ENCODE measurements around the gene CEP41. TPM values are rescaled to one million over a fixed set of nuclear protein-coding genes. Genes with fewer than 3 reads are reported as not detected.

CEP41 gene
- total RNA-seq, 2 donors from 2014 or later, result 11.4 to 13.0 TPM

DNA sequence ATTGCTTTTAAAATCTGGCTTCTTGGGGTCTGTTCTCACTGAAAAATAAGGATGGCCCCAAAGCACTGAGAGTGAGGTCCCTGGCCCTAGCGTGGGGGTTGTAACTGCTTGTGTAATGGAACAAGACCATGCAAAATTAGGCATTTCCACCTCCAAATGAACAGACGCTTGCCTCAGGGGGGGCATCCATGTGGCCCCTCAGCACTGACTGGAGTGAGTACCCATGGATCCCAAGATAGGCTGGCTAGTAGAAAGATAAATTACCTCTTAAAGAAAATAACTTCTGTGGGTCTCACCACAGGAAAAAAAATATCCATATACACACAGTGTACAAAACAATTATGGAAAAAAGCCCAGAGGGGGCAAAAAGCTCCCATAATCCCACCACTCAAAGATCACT is 75.7 kb downstream of the CEP41 start:
- H3K36me3 Mint-ChIP-seq (ENCODE audit: low read depth), result no peaks in the 10 kb centered on the region
- TF ChIP-seq, protein P1, sequence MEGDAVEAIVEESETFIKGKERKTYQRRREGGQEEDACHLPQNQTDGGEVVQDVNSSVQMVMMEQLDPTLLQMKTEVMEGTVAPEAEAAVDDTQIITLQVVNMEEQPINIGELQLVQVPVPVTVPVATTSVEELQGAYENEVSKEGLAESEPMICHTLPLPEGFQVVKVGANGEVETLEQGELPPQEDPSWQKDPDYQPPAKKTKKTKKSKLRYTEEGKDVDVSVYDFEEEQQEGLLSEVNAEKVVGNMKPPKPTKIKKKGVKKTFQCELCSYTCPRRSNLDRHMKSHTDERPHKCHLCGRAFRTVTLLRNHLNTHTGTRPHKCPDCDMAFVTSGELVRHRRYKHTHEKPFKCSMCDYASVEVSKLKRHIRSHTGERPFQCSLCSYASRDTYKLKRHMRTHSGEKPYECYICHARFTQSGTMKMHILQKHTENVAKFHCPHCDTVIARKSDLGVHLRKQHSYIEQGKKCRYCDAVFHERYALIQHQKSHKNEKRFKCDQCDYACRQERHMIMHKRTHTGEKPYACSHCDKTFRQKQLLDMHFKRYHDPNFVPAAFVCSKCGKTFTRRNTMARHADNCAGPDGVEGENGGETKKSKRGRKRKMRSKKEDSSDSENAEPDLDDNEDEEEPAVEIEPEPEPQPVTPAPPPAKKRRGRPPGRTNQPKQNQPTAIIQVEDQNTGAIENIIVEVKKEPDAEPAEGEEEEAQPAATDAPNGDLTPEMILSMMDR (conservative IDR thresholded peaks at IDR 0.05), result no peak
- H3K9me3 Mint-ChIP-seq, result peaks cover 7% of the 10 kb centered on the region
- H3K4me1 Mint-ChIP-seq, result peaks cover 4% of the 10 kb centered on the region
- Histone ChIP-seq H3K36me3 (ENCODE audit: control insufficient read depth, insufficient read depth, low read length) (no peaks in the 10 kb centered on the region), H3K4me3 (ENCODE audit: low read length) (no peak overlapping the region), H3K9ac (ENCODE audit: extremely low read depth, low read length, poor library complexity, severe bottlenecking) (no peak overlapping the region), H3K27ac (ENCODE audit: low read depth, low read length) (peak overlapping the region; percentile 86), H3K4me1 (ENCODE audit: control insufficient read depth, insufficient read depth, low read length) (no peaks in the 10 kb centered on the region), H3K27me3 (ENCODE audit: control insufficient read depth, insufficient read depth, low read length, poor library complexity, severe bottlenecking) (no peaks in the 10 kb centered on the region), H3K9me3 (ENCODE audit: control insufficient read depth, low read length) (no peaks in the 10 kb centered on the region)
- 80 to 91% methylated on average over 1 to 2 of the region's 2 CpGs for WGBS, 2 experiments (ENCODE audit: insufficient coverage in 1 of 2, insufficient read length in 1 of 2)
- no peak overlapping the region for H3K27ac Mint-ChIP-seq
- peaks cover 4% of the 10 kb centered on the region for H3K27me3 Mint-ChIP-seq (ENCODE audit: insufficient read depth)
- DNase-seq, result no peak
- H3K4me3 Mint-ChIP-seq, result no peak overlapping the region

DNA sequence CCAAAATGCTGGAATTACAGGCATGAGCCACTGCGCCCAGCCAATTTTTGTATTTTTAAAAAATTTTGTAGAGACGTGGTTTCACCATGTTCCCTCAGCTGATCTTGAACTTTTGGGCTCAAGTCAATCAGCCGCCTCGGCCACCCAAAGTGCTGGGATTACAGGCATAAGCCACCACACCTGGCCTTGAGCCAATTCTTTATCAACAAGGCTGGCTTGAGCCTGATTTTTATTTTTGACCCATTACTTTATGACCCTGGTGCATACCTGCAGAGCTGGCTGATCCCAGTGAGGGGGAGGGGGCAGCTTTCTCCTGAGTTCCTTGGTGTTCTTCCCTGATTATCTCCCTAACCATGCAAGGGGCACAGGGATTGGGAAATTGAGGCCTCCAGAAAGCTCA is 76.4 kb downstream of the CEP41 start:
- no peak for DNase-seq
- peaks cover 4% of the 10 kb centered on the region for H3K4me1 Mint-ChIP-seq
- Histone ChIP-seq H3K4me1 (ENCODE audit: control insufficient read depth, insufficient read depth, low read length) (no peaks in the 10 kb centered on the region), H3K9me3 (ENCODE audit: control insufficient read depth, low read length) (no peaks in the 10 kb centered on the region), H3K27ac (ENCODE audit: low read depth, low read length) (no peak overlapping the region), H3K27me3 (ENCODE audit: control insufficient read depth, insufficient read depth, low read length, poor library complexity, severe bottlenecking) (no peaks in the 10 kb centered on the region), H3K36me3 (ENCODE audit: control insufficient read depth, insufficient read depth, low read length) (no peaks in the 10 kb centered on the region), H3K9ac (ENCODE audit: extremely low read depth, low read length, poor library complexity, severe bottlenecking) (no peak overlapping the region), H3K4me3 (ENCODE audit: low read length) (no peak overlapping the region)
- H3K9me3 Mint-ChIP-seq, result peaks cover 8% of the 10 kb centered on the region
- no peak overlapping the region for H3K4me3 Mint-ChIP-seq
- peaks cover 4% of the 10 kb centered on the region for H3K27me3 Mint-ChIP-seq (ENCODE audit: insufficient read depth)
- H3K27ac Mint-ChIP-seq, result no peak overlapping the region
- H3K36me3 Mint-ChIP-seq (ENCODE audit: low read depth), result no peaks in the 10 kb centered on the region
- TF ChIP-seq, protein P1 (conservative IDR thresholded peaks at IDR 0.05), result no peak
- WGBS, 2 experiments (ENCODE audit: insufficient coverage in 1 of 2, insufficient read length in 1 of 2), result 97% methylated on average over 4 of the region's 4 CpGs

DNA sequence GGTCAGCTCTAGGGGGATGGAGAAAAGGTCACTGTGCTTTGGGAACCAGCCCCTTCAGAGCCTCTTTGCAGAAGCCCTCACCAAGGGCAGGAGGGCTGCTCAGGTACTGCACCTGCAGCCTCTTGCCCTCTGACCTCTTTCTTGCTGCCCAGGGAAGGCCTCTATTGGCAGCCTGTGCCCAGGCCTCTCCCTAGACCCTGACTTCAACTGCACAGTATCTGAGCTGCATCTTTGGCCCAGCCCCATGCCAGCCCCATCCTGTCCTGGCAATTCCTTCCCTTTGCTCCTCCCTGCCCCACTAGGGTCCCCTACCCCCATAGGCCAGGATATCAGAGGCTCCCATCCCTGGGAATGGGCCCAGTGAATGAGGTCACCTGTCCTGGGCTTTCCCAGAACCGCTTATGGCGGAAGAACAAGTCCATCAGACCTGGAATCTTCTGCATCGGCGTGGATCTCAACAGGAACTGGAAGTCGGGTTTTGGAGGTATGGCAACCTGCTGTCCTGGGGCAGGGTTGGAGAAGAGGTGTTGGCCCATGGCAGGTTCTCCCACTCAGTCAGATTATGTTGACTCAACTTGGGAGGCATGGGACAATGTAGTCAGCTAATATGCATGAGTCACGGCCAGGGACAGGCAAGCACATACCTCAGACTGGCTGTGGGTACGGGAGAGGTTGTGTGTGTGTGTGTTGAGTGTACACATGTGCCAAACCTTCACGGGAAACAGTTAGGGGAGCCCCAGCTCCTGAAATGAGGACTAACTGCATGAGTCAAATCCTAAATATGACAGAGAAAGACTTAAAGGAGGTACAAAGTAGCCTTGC is 77.6 kb downstream of the CEP41 start:
- H3K9ac ChIP-seq (ENCODE audit: extremely low read depth, low read length, poor library complexity, severe bottlenecking), result no peak overlapping the region
- DNase-seq, result no peak
- WGBS, 2 experiments (ENCODE audit: insufficient coverage in 1 of 2, insufficient read length in 1 of 2), result 92 to 98% methylated on average over 8 of the region's 8 CpGs
- no peaks in the 10 kb centered on the region for H3K9me3 ChIP-seq (ENCODE audit: control insufficient read depth, low read length)
- Mint-ChIP-seq H3K9me3 (peaks cover 8% of the 10 kb centered on the region), H3K36me3 (ENCODE audit: low read depth) (no peaks in the 10 kb centered on the region), H3K27ac (no peak overlapping the region), H3K4me1 (peaks cover 4% of the 10 kb centered on the region), H3K27me3 (ENCODE audit: insufficient read depth) (peaks cover 4% of the 10 kb centered on the region), H3K4me3 (no peak overlapping the region)
- no peak overlapping the region for H3K27ac ChIP-seq (ENCODE audit: low read depth, low read length)
- H3K27me3 ChIP-seq (ENCODE audit: control insufficient read depth, insufficient read depth, low read length, poor library complexity, severe bottlenecking), result no peaks in the 10 kb centered on the region
- no peak overlapping the region for H3K4me3 ChIP-seq (ENCODE audit: low read length)
- TF ChIP-seq, protein P1 (conservative IDR thresholded peaks at IDR 0.05), result no peak
- no peaks in the 10 kb centered on the region for H3K36me3 ChIP-seq (ENCODE audit: control insufficient read depth, insufficient read depth, low read length)
- no peaks in the 10 kb centered on the region for H3K4me1 ChIP-seq (ENCODE audit: control insufficient read depth, insufficient read depth, low read length)

Measured in endodermal cell (in vitro differentiated cells).